ENCODE measurements around the gene FBXO2. TPM values are rescaled to one million over a fixed set of nuclear protein-coding genes. Genes with fewer than 3 reads are reported as not detected.
"Not testable (repeated sequence)": the region's sequence is repeated elsewhere in the genome, so short reads cannot be mapped to it uniquely, and the experiment has no call there.

Gene FBXO2
- total RNA-seq, 1 donor from 2014 or later: 24.7 TPM

DNA sequence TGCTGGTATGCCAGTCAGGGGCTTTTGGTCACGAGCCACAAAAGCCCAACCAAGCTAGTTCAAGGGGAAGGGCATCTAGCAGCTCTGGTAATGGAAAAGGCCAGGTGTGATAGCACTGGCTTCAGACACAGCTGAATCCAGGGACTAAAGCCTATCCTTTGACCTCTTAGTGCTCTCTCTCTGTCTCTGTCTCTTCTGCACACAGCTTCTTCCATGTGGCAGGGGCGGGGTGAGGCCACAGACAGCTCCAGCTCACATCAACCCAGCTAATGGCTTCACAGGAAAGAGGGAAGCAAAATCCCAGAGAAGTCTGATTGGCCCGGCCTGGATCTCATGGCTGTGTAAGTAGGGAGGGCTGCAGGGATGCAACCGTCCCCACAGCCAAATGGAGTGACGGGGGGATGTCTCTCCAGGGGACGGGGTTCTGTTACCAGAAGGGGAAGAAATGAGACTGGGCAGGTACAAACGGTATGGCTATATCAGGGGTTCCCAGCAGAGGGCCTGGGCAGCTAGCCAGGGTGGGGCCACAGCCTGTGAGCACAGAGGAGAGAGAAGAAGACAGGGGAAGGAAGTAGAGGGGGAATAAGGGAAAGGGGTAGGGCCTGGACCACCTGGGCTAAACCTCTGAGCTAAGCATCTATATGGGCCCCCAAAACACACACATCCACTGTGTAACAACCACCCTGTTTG lies 42.4 kb downstream of the FBXO2 start:
- ATAC-seq (no peak), DNase-seq (ENCODE audit: low spot score) (no peak)
- intact Hi-C loops (cut with DNase I): loop anchor here (10.0 kb wide), 1 partner anchor 297 kb away; no protein-coding TSS in a partner anchor

DNA sequence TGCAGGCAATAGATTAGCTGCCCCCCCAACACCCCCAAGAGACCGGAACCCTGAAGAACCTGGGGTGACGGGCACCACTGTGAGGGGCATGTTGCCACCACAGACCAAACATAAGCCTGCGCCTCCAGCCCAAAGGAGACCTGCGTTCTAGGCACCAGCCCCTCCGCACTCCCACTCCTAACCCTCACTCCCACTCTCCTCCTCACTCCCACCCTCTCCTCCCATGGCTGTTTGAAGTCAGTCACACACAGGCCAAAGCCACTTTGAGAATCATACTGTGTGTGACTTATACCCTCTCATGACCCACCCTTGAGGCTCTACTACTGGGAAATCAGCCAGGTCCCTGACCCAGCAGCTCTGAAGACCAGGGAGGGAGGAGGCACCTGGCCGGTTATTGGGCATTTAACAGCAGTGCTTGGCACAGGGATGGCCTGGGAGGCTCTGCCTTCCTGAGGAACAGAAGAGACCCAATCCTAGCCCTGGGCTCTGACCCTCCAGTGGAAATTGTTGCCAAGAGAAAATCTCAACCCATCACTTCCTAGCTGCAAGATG lies 43.5 kb downstream of the FBXO2 start:
- DNase-seq (ENCODE audit: low spot score): no peak
- intact Hi-C loops (cut with DNase I): loop anchor here (10.0 kb wide), 1 partner anchor 296 kb away; no protein-coding TSS in a partner anchor
- no peak for ATAC-seq

DNA sequence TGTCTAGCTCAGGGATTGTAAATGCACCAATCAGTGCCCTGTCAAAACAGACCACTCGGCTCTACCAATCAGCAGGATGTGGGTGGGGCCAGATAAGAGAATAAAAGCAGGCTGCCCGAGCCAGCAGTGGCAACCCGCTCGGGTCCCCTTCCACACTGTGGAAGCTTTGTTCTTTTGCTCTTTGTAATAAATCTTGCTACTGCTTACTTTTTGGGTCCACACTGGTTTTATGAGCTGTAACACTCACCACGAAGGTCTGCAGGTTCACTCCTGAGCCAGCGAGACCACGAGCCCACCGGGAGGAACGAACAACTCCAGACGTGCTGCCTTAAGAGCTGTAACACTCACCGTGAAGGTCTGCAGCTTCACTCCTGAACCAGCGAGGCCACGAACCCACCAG lies 44.9 kb downstream of the FBXO2 start:
- ATAC-seq; intact Hi-C loops (cut with DNase I); DNase-seq (ENCODE audit: low spot score): not testable (repeated sequence)

DNA sequence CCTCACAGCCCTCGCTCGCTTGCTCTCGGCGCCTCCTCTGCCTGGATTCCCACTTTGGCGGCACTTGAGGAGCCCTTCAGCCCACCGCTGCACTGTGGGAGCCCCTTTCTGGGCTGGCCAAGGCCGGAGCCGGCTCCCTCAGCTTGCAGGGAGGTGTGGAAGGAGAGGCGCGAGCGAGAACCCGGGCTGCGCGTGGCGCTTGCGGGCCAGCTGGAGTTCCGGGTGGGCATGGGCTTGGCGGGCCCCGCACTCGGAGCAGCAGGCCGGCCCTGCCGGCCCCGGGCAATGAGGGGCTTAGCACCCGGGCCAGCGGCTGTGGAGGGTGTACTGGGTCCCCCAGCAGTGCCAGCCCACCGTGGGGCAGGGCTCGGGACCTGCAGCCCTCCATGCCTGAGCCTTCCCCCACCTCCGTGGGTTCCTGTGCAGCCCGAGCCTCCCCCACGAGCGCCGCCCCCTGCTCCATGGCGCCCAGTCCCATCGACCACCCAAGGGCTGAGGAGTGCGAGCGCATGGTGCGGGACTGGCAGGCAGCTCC lies 45.6 kb downstream of the FBXO2 start:
- ATAC-seq; intact Hi-C loops (cut with DNase I); DNase-seq (ENCODE audit: low spot score): not testable (repeated sequence)

DNA sequence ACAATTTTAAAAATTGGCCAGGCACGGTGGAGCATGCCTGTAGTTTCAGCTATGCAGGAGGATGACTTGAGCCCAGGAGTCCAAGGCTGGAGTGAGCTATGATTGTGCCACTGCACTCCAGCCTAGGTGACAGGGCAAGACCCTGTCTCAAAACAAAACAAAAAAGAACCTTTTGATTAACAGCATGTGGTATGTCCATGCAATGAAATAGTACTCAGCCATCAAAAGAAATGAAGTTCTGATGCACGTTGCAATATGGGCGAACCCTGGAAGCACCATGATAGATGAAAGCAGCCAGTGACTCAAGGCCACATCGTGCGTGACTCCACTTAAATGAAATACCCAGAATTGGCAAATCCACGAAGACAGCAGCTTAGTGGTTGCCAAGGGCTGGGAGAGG lies 47.5 kb downstream of the FBXO2 start:
- intact Hi-C loops (cut with DNase I): no loop called here
- no peak for DNase-seq (ENCODE audit: low spot score)
- ATAC-seq: no peak

DNA sequence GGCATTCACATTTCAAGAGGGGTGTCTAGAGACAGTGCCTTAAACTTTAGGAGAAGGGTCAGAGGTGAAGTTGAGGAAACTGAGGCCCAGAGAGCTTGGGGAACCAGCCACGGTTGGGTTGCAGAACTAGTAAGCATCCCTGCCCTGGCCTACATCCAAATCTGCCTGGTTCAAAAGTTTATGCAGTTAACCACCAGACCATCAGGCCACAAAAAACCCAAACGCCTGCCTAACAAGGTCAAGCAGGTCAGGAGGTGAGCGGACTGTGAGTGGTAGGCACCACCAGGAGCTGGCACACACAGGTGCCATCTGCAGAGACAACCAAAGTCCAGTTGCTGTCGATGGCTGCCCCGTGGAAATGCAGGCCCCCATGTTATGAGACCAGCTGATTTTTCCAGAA lies 51.2 kb downstream of the FBXO2 start:
- DNase-seq (ENCODE audit: low spot score) (no peak), ATAC-seq (no peak)
- intact Hi-C loops (cut with DNase I): no loop called here

DNA sequence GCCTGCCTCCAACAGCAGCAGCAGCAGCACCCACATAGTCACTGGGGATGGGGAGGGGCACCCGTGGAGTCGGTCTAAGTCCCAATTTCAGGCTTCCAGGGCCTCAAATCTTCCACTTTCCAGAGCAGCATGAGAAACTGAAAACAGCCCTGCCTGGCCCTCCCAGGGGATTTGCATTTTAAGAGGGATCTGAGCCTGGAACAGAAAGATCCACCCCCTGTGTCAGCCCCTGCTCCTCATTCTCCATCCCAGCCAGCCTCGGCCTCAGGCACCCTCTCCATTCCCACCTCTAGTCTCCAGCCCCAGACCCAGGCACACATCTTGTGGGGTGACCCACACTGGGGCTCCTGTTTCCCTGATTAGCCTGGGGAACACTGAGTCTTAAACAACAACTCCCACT lies 51.8 kb downstream of the FBXO2 start:
- DNase-seq (ENCODE audit: low spot score): no peak
- intact Hi-C loops (cut with DNase I): no loop called here
- ATAC-seq: no peak

DNA sequence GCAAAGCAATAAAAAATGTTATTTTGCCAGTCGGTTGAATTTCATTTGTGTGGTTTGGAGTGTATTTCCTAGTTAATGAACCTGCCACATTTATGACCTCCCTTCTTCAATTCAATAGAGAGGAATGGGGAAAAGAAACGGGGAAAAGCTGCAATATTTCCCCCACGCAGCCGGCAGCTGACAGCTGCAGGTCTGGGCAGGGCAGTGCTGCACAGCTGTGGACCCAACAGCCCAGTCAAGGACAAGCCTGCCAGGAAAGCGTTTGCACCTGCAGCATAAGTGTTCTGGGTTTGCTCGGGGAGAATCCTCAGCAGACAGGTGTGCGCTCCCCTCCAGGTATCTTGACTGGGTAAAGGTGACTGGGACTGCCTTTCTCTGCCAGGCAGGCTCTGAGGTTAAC lies 53.4 kb downstream of the FBXO2 start:
- intact Hi-C loops (cut with DNase I): no loop called here
- no peak for ATAC-seq
- DNase-seq (ENCODE audit: low spot score): no peak

DNA sequence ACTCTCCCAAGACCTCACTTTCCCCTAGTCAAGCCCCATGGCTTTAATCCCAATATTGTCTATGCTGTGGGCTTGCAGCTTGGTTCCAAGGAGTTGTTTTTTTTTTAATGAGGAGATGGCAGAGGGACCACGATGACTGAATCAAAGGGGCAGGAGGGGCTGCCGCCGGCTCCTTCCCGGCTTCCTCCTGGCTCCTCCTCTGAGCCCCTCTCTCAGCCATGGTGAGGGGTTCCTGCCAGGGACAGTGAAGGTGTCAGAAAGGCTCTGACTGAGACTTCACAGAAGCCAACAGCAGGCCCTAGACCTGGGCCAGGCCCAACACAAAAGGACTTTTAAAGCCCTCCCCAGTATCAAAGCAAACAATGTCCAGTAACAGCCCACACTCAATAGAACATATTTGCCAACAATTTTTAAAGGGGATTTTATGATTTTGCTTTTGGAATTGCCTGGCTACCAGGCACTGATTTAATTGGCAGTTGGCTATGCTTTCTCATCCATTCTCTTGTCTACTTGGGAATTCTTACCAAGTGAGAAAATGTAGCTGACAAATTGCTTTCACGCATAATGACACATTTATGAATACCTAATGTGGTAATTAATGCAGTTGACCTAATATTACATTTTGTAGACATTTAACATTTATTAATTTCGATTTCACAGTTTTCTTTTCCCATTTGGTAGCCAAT lies 54.2 kb downstream of the FBXO2 start:
- ATAC-seq (no peak), DNase-seq (ENCODE audit: low spot score) (no peak)
- intact Hi-C loops (cut with DNase I): no loop called here

DNA sequence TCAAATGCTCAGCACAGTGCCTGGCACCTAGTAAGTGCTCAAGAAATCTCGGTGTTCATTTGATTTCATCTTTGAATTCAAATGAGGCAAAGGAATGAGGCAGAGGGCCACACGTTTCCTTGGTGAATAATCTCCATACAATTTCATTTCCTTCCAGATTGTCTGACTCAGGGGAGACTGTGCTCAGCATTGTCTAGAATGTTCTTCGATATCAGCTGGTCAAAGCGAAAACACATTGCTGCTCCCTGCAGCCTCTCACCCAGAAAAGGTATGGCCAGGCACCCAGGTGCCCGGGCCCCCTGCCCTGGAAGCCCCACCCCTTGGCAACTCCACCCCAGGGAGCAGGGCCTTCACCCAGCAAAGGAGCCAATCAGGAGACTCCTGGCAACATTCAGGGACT lies 55.8 kb downstream of the FBXO2 start:
- DNase-seq (ENCODE audit: low spot score): no peak
- intact Hi-C loops (cut with DNase I): no loop called here
- no peak for ATAC-seq

Other genes starting within 250 kb of the FBXO2 start
- gene DISP3, start 175.3 kb downstream of the FBXO2 start, total RNA-seq: 0.18 TPM
- 37.1 TPM for gene FBXO44, start 448 bp upstream of the FBXO2 start, total RNA-seq
- gene FBXO6, start 9.8 kb upstream of the FBXO2 start, total RNA-seq: 6.6 TPM
- gene MAD2L2, start 26.7 kb upstream of the FBXO2 start, total RNA-seq: 22.0 TPM
- not detected for gene DRAXIN, start 37.3 kb upstream of the FBXO2 start, total RNA-seq
- 32.8 TPM for gene AGTRAP, start 81.7 kb upstream of the FBXO2 start, total RNA-seq
- gene C1orf167, start 107.8 kb upstream of the FBXO2 start, total RNA-seq: 4.1 TPM
- gene MTHFR, start 151.5 kb upstream of the FBXO2 start, total RNA-seq: 78.3 TPM
- gene CLCN6, start 151.8 kb upstream of the FBXO2 start, total RNA-seq: 48.4 TPM
- 0.45 TPM for gene NPPA, start 193.4 kb upstream of the FBXO2 start, total RNA-seq
- gene NPPB, start 204.5 kb upstream of the FBXO2 start, total RNA-seq: not detected

Data from sciatic nerve (tissue), 2 donors.